Measurements from ENCODE around the gene KRTAP29-1.
"Not testable (repeated sequence)": the region's sequence is repeated elsewhere in the genome, so short reads cannot be mapped to it uniquely, and the experiment has no call there.

The KRTAP29-1 gene

GRCh38 chr17:41308251-41308917 is 5.7 kb upstream of the KRTAP29-1 start:
- intact Hi-C loops (cut with DNase I) = no loop called here
- DNase-seq = peak in 17 of 42 donors; percentile 9 to 54 (median 28)

- intact Hi-C loops (cut with DNase I) = no loop called here
- DNase-seq = no peak
Measured at GRCh38 chr17:41307647-41308046, 5.0 kb upstream of the KRTAP29-1 start.

GRCh38 chr17:41304091-41304490 is 1.4 kb upstream of the KRTAP29-1 start:
- no peak for DNase-seq
- intact Hi-C loops (cut with DNase I) = no loop called here

- no peak for DNase-seq
- intact Hi-C loops (cut with DNase I) = no loop called here
Measured at GRCh38 chr17:41302981-41303380, 330 bp upstream of the KRTAP29-1 start.

- DNase-seq = no peak
- intact Hi-C loops (cut with DNase I) = no loop called here
Measured at GRCh38 chr17:41301204-41301790, 1.4 kb downstream of the KRTAP29-1 start.

GRCh38 chr17:41298458-41299135 is 4.1 kb downstream of the KRTAP29-1 start:
- intact Hi-C loops (cut with DNase I) = no loop called here
- DNase-seq = no peak

- DNase-seq = no peak
- intact Hi-C loops (cut with DNase I) = no loop called here
Measured at GRCh38 chr17:41296846-41297245, 5.8 kb downstream of the KRTAP29-1 start.

- no peak for DNase-seq
- intact Hi-C loops (cut with DNase I) = no loop called here
Measured at GRCh38 chr17:41294016-41294415, 8.6 kb downstream of the KRTAP29-1 start.

- DNase-seq = no peak
- intact Hi-C loops (cut with DNase I) = no loop called here
Measured at GRCh38 chr17:41287050-41287449, 15.6 kb downstream of the KRTAP29-1 start.

GRCh38 chr17:41284546-41284945 is 18.1 kb downstream of the KRTAP29-1 start:
- DNase-seq = no peak
- intact Hi-C loops (cut with DNase I) = no loop called here

GRCh38 chr17:41284043-41284442 is 18.6 kb downstream of the KRTAP29-1 start:
- intact Hi-C loops (cut with DNase I) = no loop called here
- DNase-seq = no peak

GRCh38 chr17:41278176-41278955 is 24.3 kb downstream of the KRTAP29-1 start:
- no peak for DNase-seq
- intact Hi-C loops (cut with DNase I) = no loop called here

- DNase-seq; intact Hi-C loops (cut with DNase I): not testable (repeated sequence)
Measured at GRCh38 chr17:41275648-41276190, 26.9 kb downstream of the KRTAP29-1 start, which contains the start of gene KRTAP9-7. TSS of gene KRTAP9-7 (plus strand) at chr17:41275698. CDS start at chr17:41275698, 0 bp downstream.

- no peak for DNase-seq
- intact Hi-C loops (cut with DNase I) = no loop called here
Measured at GRCh38 chr17:41271858-41272257, 30.8 kb downstream of the KRTAP29-1 start.

- DNase-seq; intact Hi-C loops (cut with DNase I): not testable (repeated sequence)
Measured at GRCh38 chr17:41271323-41271722, 31.3 kb downstream of the KRTAP29-1 start.

- DNase-seq = no peak
- intact Hi-C loops (cut with DNase I) = no loop called here
Measured at GRCh38 chr17:41267711-41268110, 34.9 kb downstream of the KRTAP29-1 start.

GRCh38 chr17:41265078-41265477 is 37.6 kb downstream of the KRTAP29-1 start, which contains the start of gene KRTAP9-6:
TSS of gene KRTAP9-6 (plus strand) at chr17:41265378. CDS start at chr17:41265378, 0 bp downstream.
- intact Hi-C loops (cut with DNase I) = no loop called here
- no peak for DNase-seq

- no peak for DNase-seq
- intact Hi-C loops (cut with DNase I) = no loop called here
Measured at GRCh38 chr17:41264599-41264998, 38.1 kb downstream of the KRTAP29-1 start.

- intact Hi-C loops (cut with DNase I) = no loop called here
- no peak for DNase-seq
Measured at GRCh38 chr17:41263212-41263611, 39.4 kb downstream of the KRTAP29-1 start.
